RWPE2 (cell line): Measurements from ENCODE around the gene PRKAR2A.
"Not testable (repeated sequence)": the region's sequence is repeated elsewhere in the genome, so short reads cannot be mapped to it uniquely, and the experiment has no call there.

Experiments used
- ATAC-seq: fragments of 200-7000 bp; cut with Tn5 transposase; 3 replicates; pipeline ENCODE4 v1.9.1; 2021; ENCODE audit warnings: low read depth
- DNase-seq: peaks from one replicate; pipeline ENCODE4 v3.0.0-alpha.2; 2020; ENCODE audit warnings: low spot score
- H3K27ac ChIP-seq: fragments of 450-650 bp; 2 replicates; pipeline ENCODE4 v1.5.1; 2017; ENCODE audit warnings: mild to moderate bottlenecking; ENCODE audit not compliant: poor library complexity, severe bottlenecking
- H3K27me3 ChIP-seq: fragments of 250-450 bp; sonication (Bioruptor Pico); 2 replicates; pipeline ENCODE4 v1.5.1; 2021; ENCODE audit warnings: mild to moderate bottlenecking, moderate library complexity; ENCODE audit not compliant: insufficient read depth, poor library complexity, severe bottlenecking
- H3K36me3 ChIP-seq: fragments of 250-450 bp; sonication (Bioruptor Pico); 2 replicates; pipeline ENCODE4 v1.5.1; 2020; ENCODE audit warnings: low read depth, mild to moderate bottlenecking, moderate library complexity
- H3K4me1 ChIP-seq: fragments of 250-450 bp; sonication (Bioruptor Pico); 2 replicates; pipeline ENCODE4 v1.5.1; 2021; ENCODE audit warnings: mild to moderate bottlenecking, moderate library complexity; ENCODE audit not compliant: insufficient read depth, poor library complexity, severe bottlenecking
- H3K4me3 ChIP-seq: fragments of 250-450 bp; sonication (Bioruptor Pico); 2 replicates; pipeline ENCODE4 v1.5.1; 2021; ENCODE audit warnings: mild to moderate bottlenecking, moderate library complexity; ENCODE audit not compliant: severe bottlenecking
- H3K9me3 ChIP-seq: fragments of 250-450 bp; sonication (Bioruptor Pico); 2 replicates; pipeline ENCODE4 v1.5.1; 2021; ENCODE audit warnings: mild to moderate bottlenecking, moderate library complexity; ENCODE audit not compliant: severe bottlenecking
- CTCF ChIP-seq: fragments of 450-650 bp; IDR thresholded peaks from one replicate; pipeline ENCODE4 v1.5.1; 2017; ENCODE audit warnings: mild to moderate bottlenecking, moderate library complexity; ENCODE audit not compliant: poor library complexity, severe bottlenecking

PRKAR2A gene

GRCh38 chr3:48819234-48820221 is 28.1 kb downstream of the PRKAR2A start:
- Histone ChIP-seq H3K27ac (no peak overlapping the region), H3K4me1 (peaks cover 10% of the 10 kb centered on the region), H3K27me3 (no peaks in the 10 kb centered on the region), H3K4me3 (no peak overlapping the region), H3K9me3 (no peaks in the 10 kb centered on the region), H3K36me3 (no peaks in the 10 kb centered on the region)
- TF ChIP-seq CTCF = no peak
- DNase-seq (no peak), ATAC-seq (no peak)

GRCh38 chr3:48811524-48811923 is 36.1 kb downstream of the PRKAR2A start:
- ATAC-seq (no peak), DNase-seq (no peak)
- TF ChIP-seq CTCF = no peak
- no peaks in the 10 kb centered on the region for H3K4me1 ChIP-seq
- H3K27ac ChIP-seq = no peak overlapping the region
- no peaks in the 10 kb centered on the region for H3K9me3 ChIP-seq
- H3K36me3 ChIP-seq = no peaks in the 10 kb centered on the region
- H3K4me3 ChIP-seq = no peak overlapping the region
- no peaks in the 10 kb centered on the region for H3K27me3 ChIP-seq

DNA sequence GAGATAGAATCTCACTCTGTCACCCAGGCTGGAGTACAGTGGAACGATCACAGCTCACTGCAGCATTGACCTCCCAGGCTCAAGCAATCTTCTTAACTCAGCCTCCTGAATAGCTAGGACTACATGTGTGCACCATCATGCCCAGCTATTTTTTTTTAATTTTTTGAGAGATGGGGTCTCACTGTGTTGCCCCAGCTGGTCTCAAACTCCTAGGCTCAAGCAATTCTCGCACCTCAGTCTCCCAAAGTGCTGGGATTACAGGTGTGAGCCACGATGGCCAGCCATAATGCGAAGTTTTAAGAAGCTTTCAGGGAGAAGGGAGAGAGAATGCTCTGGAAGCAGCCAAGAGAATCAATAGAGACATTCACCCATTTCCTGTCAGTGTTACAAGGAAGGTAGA is 42.7 kb downstream of the PRKAR2A start:
- Histone ChIP-seq H3K4me1 (no peaks in the 10 kb centered on the region), H3K36me3 (no peaks in the 10 kb centered on the region), H3K27me3 (no peaks in the 10 kb centered on the region), H3K9me3 (no peaks in the 10 kb centered on the region), H3K27ac (no peak overlapping the region), H3K4me3 (no peak overlapping the region)
- no peak for TF ChIP-seq CTCF
- DNase-seq (no peak), ATAC-seq (no peak)

DNA sequence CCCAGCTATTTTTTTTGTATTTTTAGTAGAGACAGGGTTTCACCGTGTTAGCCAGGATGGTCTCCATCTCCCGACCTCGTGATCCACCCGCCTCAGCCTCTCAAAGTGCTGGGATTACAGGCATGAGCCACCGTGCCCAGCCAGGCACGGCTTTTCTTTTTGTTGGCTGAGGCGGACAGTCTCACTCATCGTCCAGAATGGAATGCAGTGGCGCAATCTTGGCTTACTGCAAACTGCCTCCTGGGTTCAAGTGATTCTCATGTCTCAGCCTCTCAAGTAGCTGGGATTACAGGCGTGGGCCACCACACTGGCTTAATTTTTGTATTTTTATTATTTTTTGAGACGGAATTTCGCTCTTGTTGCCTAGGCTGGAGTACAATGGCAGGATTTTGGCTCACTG is 46.8 kb downstream of the PRKAR2A start:
- not testable (repeated sequence) for H3K4me3 ChIP-seq, H3K27me3 ChIP-seq, H3K4me1 ChIP-seq, DNase-seq, H3K27ac ChIP-seq, H3K9me3 ChIP-seq, ATAC-seq, H3K36me3 ChIP-seq

GRCh38 chr3:48798998-48799397 is 48.7 kb downstream of the PRKAR2A start:
- no peak for TF ChIP-seq CTCF
- no peaks in the 10 kb centered on the region for H3K4me1 ChIP-seq
- DNase-seq (no peak), ATAC-seq (no peak; the same call in 2 of the 3 replicates)
- H3K27me3 ChIP-seq = no peaks in the 10 kb centered on the region
- no peak overlapping the region for H3K27ac ChIP-seq
- H3K9me3 ChIP-seq = no peaks in the 10 kb centered on the region
- H3K4me3 ChIP-seq = no peak overlapping the region
- no peaks in the 10 kb centered on the region for H3K36me3 ChIP-seq
